22Rv1 (cell line): ENCODE results near the gene SCNN1A.

Experiments used
- H3K27ac ChIP-seq: fragments of 450-650 bp; 2 replicates; pipeline ENCODE4 v1.5.1; 2017
- ZFX ChIP-seq: fragments of 450-650 bp; IDR thresholded peaks from 2 replicates; pipeline ENCODE4 v1.6.1; 2017; ENCODE audit warnings: antibody characterized with exemption, borderline replicate concordance
- TF ChIP-seq, protein P1 (sequence below): fragments of 450-650 bp; IDR thresholded peaks from 2 replicates; pipeline ENCODE4 v1.5.1; 2017; ENCODE audit warnings: mild to moderate bottlenecking

The SCNN1A gene

DNA sequence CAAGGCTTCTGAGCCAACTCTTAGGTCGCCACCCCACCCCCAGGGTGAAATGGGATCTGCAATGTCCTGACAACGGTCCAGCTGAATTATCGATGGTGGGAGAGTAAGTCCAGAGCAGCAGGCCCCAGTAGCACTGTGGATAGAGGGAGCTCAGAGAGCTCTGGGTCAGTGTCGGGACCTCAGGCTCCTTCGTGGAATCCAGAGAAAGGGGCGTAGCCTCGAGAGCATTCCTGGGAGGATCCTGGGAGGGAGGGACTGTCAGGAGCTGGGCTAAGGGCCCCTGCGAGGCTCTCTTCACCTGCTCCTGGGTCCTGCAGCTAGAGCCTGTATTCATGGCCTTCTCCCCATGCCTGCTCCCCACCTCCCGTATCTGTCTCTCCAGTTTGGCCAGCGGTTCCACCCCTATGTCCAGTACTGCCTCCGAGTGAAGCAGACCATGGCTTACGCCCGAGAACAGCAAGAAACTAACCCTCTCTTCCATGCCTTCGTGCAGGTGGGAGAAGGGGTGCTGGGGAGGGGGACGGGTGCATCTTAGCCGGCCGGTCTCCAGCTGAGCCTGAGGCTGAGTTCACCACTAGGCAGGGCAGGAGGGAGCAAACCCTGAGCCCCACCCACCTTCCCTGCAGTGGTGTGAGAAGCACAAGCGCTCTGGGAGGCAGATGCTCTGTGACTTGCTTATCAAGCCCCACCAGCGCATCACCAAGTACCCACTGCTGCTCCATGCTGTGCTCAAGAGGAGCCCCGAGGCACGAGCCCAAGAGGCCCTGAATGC, 58.3 kb downstream of the SCNN1A start:
- TF ChIP-seq, protein P1, sequence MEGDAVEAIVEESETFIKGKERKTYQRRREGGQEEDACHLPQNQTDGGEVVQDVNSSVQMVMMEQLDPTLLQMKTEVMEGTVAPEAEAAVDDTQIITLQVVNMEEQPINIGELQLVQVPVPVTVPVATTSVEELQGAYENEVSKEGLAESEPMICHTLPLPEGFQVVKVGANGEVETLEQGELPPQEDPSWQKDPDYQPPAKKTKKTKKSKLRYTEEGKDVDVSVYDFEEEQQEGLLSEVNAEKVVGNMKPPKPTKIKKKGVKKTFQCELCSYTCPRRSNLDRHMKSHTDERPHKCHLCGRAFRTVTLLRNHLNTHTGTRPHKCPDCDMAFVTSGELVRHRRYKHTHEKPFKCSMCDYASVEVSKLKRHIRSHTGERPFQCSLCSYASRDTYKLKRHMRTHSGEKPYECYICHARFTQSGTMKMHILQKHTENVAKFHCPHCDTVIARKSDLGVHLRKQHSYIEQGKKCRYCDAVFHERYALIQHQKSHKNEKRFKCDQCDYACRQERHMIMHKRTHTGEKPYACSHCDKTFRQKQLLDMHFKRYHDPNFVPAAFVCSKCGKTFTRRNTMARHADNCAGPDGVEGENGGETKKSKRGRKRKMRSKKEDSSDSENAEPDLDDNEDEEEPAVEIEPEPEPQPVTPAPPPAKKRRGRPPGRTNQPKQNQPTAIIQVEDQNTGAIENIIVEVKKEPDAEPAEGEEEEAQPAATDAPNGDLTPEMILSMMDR = no peak
- TF ChIP-seq ZFX = no peak
- H3K27ac ChIP-seq = no peak overlapping the region

DNA sequence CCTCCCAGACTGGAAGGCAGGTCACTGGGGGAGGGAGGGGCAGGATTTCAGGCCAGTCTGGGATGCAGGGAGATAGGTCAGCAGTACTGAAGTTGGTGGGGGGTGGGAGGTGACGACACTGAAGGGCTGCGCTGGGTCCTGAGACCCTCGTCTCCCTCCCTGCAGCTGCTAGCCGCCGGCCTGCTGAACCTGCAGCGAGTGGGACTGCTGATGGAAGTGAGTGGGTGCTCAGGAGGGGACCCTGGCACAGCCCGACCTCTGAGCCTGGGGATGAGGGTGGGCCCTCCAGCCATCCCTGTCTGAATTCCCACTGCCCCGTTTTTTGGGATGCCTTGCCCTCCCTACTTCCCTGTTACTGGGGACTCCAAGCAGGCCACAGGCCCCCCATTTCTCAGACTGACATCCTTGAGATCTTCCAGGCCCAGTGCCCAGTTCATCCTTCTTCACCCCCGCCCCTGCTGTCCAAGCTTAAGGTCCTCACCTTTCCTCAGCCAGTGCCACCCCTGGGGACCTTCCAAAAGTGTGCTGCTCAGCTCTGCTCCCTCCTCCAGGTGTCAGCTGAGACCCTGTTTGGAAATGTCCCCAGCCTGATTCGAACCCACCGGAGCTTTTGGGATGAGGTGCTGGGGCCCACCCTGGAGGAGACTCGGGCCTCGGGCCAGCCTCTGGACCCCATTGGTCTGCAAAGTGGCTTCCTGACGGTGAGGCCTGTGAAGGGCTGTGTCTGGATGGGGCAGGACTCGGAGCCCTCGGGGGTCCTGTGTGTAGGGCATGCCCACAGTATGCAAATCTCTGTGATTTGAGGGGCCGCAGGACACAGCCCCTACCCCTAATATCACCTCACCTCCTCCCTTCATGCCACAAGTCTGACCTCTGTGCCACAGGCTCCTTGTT, 59.4 kb downstream of the SCNN1A start:
- TF ChIP-seq, protein P1 = no peak
- TF ChIP-seq ZFX = no peak
- no peak overlapping the region for H3K27ac ChIP-seq

DNA sequence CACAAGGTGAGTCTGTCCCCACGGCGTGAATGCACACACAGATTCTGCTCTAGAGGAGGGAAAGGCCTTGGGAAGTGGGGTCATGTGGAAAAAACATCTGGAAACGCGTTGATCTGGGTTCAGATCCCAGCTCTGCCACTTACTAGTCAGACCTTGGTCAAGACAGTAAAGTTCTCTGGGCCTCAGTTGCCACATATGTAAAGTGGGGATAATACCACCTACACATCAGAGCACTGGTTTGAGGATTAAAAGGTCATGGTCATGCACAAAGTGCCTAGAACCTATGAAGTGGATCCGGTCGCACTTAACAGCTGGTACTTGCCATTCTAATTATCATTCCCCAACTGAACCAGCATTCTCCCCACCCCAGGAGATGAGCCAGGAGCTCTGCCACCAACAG, 60.2 kb downstream of the SCNN1A start:
- TF ChIP-seq, protein P1 = no peak
- TF ChIP-seq ZFX = no peak
- H3K27ac ChIP-seq = no peak overlapping the region

DNA sequence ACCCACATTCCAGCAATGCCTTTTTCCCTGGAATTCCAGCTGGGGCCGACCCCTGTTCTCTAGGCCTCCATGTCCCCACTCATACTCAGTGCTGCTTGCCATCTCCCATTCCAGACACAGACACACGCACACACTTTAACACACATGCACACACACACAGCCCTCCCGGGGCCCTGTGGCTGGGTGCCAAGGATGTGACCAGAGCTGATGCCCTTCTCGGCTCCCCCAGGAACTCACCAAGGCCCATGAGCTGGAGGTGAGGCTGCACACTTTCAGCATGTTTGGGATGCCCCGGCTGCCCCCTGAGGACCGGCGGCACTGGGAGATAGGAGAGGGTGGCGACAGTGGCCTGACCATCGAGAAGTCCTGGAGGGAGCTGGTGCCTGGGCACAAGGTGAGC, 60.6 kb downstream of the SCNN1A start:
- TF ChIP-seq, protein P1 = no peak
- TF ChIP-seq ZFX = no peak

DNA sequence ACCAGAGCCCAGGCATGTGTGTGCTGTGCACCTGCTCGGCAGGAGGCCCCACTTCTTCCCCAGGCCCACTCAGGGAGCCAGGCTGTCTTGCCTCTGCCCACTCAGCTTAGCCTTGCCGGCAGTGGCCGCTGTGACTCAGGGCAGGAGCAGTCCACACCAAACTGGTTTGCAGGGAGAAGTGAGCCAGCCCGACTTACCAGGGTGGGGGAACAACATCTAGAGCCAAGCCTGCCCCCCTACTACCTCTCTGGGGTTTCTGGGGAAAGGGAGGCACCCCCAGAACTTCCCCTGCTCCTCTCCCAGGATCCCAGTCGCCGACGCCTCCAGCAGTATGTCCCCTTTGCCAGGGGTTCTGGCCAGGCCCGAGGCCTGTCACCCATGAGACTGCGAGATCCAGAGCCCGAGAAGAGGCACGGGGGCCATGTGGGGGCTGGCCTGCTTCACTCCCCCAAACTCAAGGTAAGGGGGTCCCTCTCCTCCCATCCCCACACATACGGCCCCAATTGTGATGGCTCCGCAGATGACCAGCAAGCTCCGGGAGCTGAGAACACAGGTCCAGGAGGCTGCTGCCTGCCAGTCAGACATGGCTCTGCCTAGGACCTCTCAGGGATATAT, 61.9 kb downstream of the SCNN1A start:
- TF ChIP-seq, protein P1 = no peak
- TF ChIP-seq ZFX = no peak

More for the DNA sequence above, 60.6 kb downstream of the SCNN1A start:
- H3K27ac ChIP-seq = no peak overlapping the region

DNA sequence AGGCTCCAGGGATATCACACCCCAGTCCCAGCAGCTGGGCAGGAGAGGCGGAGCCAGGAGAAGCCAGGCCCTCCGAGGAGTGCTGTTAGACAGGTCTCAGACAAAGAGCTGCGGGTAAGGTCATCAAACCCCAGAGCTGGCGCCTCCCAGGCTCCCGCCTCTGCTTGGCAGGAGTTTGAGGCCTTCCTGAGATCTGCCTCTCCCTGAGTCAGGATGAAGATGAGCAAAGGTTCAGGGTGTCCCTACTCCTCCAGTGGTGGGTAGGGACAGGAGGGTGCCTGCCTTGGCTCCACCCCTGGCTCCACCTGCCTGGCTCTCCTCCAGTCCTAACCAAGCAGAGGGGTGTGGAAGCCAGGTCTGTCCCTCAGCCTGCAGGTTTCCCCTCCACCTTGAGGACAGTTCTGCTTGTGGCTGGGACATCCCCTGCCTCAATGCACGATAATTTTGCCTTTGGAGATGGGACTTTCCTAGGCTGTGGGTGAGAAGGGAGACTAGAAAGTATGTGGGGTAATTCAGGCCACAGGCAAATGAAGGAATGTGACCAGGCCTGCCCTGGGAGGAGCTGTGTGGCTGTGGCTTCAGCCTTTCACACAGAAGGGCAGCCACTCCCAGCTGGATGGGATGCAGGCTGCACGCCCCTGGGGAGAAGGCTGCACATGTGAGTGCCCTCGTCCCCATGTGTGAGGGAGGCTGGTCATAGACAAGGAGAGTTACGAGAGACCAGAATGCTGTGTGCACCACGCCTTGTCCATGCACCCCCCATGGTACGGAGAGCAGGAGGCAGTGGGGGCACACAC, 62.6 kb downstream of the SCNN1A start:
- H3K27ac ChIP-seq = peak overlapping the region; percentile 67
- no peak for TF ChIP-seq ZFX
- TF ChIP-seq, protein P1 = no peak

More for the DNA sequence above, 61.9 kb downstream of the SCNN1A start:
- peak overlapping the region; percentile 67 for H3K27ac ChIP-seq
